ENCODE data around the gene ZNF699. TPM values are rescaled to one million over a fixed set of nuclear protein-coding genes. Genes with fewer than 3 reads are reported as not detected.

The ZNF699 gene
- total RNA-seq, 1 experiment from 2014 or later, result 4.2 TPM

- no peaks in the 10 kb centered on the region for H3K27me3 Mint-ChIP-seq (ENCODE audit: low read depth)
- H3K4me2 ChIP-seq (ENCODE audit: insufficient read depth, insufficient read length, low read length), result no peak overlapping the region
- H3K23me2 ChIP-seq (ENCODE audit: insufficient read length, low read depth, low read length, poor library complexity, severe bottlenecking), result no peaks in the 10 kb centered on the region
- no peak overlapping the region for H4K5ac ChIP-seq (ENCODE audit: insufficient read length, low read depth, low read length)
- no peak overlapping the region for H2AFZ ChIP-seq (ENCODE audit: low read length)
- H3K9me3 Mint-ChIP-seq, result peaks cover 82 to 90% of the 10 kb centered on the region in 2 experiments
- DNase-seq, result no peak
- no peak overlapping the region for H3K4ac ChIP-seq (ENCODE audit: low read depth, low read length)
- no peaks in the 10 kb centered on the region for H3K27me3 ChIP-seq (ENCODE audit: insufficient read depth, low read length)
- H3K23ac ChIP-seq (ENCODE audit: insufficient read length, low read depth, low read length), result no peak overlapping the region
- no peak overlapping the region for H3K14ac ChIP-seq (ENCODE audit: insufficient read depth, low read length)
- no peaks in the 10 kb centered on the region for H3K4me1 ChIP-seq (ENCODE audit: insufficient read depth, low read length)
- H2BK20ac ChIP-seq (ENCODE audit: low read depth, low read length, poor library complexity, severe bottlenecking), result no peak overlapping the region
- no peaks in the 10 kb centered on the region for H4K20me1 ChIP-seq (ENCODE audit: control insufficient read depth, insufficient read depth, insufficient read length)
- H2BK5ac ChIP-seq (ENCODE audit: insufficient read length, low read length), result no peak overlapping the region
- H3K56ac ChIP-seq (ENCODE audit: insufficient read length, low read depth, low read length), result no peak overlapping the region
- H3K4me3 Mint-ChIP-seq, result no peak overlapping the region
- TF ChIP-seq, protein P1, sequence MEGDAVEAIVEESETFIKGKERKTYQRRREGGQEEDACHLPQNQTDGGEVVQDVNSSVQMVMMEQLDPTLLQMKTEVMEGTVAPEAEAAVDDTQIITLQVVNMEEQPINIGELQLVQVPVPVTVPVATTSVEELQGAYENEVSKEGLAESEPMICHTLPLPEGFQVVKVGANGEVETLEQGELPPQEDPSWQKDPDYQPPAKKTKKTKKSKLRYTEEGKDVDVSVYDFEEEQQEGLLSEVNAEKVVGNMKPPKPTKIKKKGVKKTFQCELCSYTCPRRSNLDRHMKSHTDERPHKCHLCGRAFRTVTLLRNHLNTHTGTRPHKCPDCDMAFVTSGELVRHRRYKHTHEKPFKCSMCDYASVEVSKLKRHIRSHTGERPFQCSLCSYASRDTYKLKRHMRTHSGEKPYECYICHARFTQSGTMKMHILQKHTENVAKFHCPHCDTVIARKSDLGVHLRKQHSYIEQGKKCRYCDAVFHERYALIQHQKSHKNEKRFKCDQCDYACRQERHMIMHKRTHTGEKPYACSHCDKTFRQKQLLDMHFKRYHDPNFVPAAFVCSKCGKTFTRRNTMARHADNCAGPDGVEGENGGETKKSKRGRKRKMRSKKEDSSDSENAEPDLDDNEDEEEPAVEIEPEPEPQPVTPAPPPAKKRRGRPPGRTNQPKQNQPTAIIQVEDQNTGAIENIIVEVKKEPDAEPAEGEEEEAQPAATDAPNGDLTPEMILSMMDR (conservative IDR thresholded peaks at IDR 0.05), result no peak
- no peak overlapping the region for H3K27ac Mint-ChIP-seq
- H3T11ph ChIP-seq (ENCODE audit: low read length), result no peak overlapping the region
- H3K9me3 ChIP-seq (ENCODE audit: control insufficient read depth, low read depth, low read length), result peaks cover 77% of the 10 kb centered on the region
- no CpG with 5 or more reads among the region's 22 CpGs for WGBS (ENCODE audit: extremely low coverage, insufficient read length, low lambda C conversion rate)
- H3K9ac ChIP-seq (ENCODE audit: extremely low read depth, insufficient read length, low read length), result no peak overlapping the region
- no peak overlapping the region for H2BK120ac ChIP-seq (ENCODE audit: low read depth, low read length, poor library complexity, severe bottlenecking)
- H3K27ac ChIP-seq (ENCODE audit: insufficient read length, low read depth, low read length), result no peak overlapping the region
- no peak overlapping the region for H2AK5ac ChIP-seq (ENCODE audit: insufficient read length, low read length)
- no peak overlapping the region for H3K18ac ChIP-seq (ENCODE audit: insufficient read length, low read depth, low read length)
- H3K36me3 Mint-ChIP-seq (ENCODE audit: insufficient read depth in 1 of 3, low read depth in 3 of 3), result peaks cover 71 to 83% (median 72%) of the 10 kb centered on the region in 3 experiments
- H3K4me1 Mint-ChIP-seq, result no peaks in the 10 kb centered on the region
- H2BK15ac ChIP-seq (ENCODE audit: low read depth, low read length), result no peak overlapping the region
- no peaks in the 10 kb centered on the region for H3K79me1 ChIP-seq (ENCODE audit: insufficient read depth, low read depth, low read length, poor library complexity, severe bottlenecking)
- no peaks in the 10 kb centered on the region for H3K79me2 ChIP-seq (ENCODE audit: insufficient read depth, low read length)
- H4K8ac ChIP-seq (replicated peaks; ENCODE audit: insufficient read length, low read depth, low read length), result no peak overlapping the region
- H4K91ac ChIP-seq (ENCODE audit: insufficient read length, low read depth, low read length), result no peak overlapping the region
- H2BK12ac ChIP-seq (ENCODE audit: insufficient read length, low read depth, low read length), result no peak overlapping the region
Observed at GRCh38 chr19:9348671-9349070, 39.0 kb upstream of the ZNF699 start.
